MCF 10A (cell line): ENCODE measurements around the gene MICOS13. TPM values are rescaled to one million over a fixed set of nuclear protein-coding genes. Genes with fewer than 3 reads are reported as not detected.
A peak's percentile ranks its signal among the peaks of the same experiment; 100 is the strongest.

Source experiments
- BruUV-seq: library from RNA; stranded (reverse); fragments of 400-500 nt; replicated peaks from 2 replicates; lab custom pipeline; 2021; lab: Mats Ljungman, UMichigan
- CTCF ChIA-PET: fragments of 300-600 bp; sonication (Branson Sonifier 250); formaldehyde crosslinking; extraction: SDS; loops from one replicate; lab custom pipeline; 2021; ENCODE audit warnings: antibody characterized with exemption, inconsistent platforms; lab: Yijun Ruan, JAX
- POLR2A ChIA-PET: fragments of 300-600, 350-650 bp; sonication (Branson Sonifier 250); formaldehyde crosslinking; extraction: SDS; loops from one replicate; lab custom pipeline; 2020; ENCODE audit warnings: antibody characterized with exemption, inconsistent platforms; lab: Yijun Ruan, JAX
- DNase-seq: peaks from one replicate; pipeline ENCODE4 v3.0.0-alpha.2; 2018; ENCODE audit not compliant: unreplicated experiment
- H3K27ac Mint-ChIP-seq: one replicate; pipeline ENCODE4 v1.8.0; 2022; ENCODE audit warnings: mild to moderate bottlenecking, low read depth, mixed read lengths; ENCODE audit not compliant: unreplicated experiment
- H3K27me3 Mint-ChIP-seq: one replicate; pipeline ENCODE4 v1.8.0; 2022; ENCODE audit warnings: mixed read lengths; ENCODE audit not compliant: insufficient read depth, unreplicated experiment
- H3K36me3 Mint-ChIP-seq: one replicate; pipeline ENCODE4 v1.8.0; 2022; ENCODE audit warnings: mild to moderate bottlenecking, moderate library complexity, mixed read lengths; ENCODE audit not compliant: insufficient read depth, unreplicated experiment
- H3K4me1 Mint-ChIP-seq: one replicate; pipeline ENCODE4 v1.8.0; 2022; ENCODE audit warnings: mixed read lengths; ENCODE audit not compliant: insufficient read depth, unreplicated experiment
- H3K4me3 Mint-ChIP-seq: one replicate; pipeline ENCODE4 v1.8.0; 2022; ENCODE audit warnings: mild to moderate bottlenecking, moderate library complexity, mixed read lengths; ENCODE audit not compliant: unreplicated experiment
- H3K9me3 Mint-ChIP-seq: one replicate; pipeline ENCODE4 v1.8.0; 2022; ENCODE audit warnings: mixed read lengths; ENCODE audit not compliant: unreplicated experiment
- CTCF ChIP-seq: fragments of 200-600 bp; IDR thresholded peaks from one replicate; pipeline ENCODE4 v1.8.0; 2022; ENCODE audit warnings: antibody characterized with exemption, mild to moderate bottlenecking; ENCODE audit not compliant: unreplicated experiment
- intact Hi-C: fragments of 100-400 bp; cut with micrococcal nuclease; formaldehyde crosslinking; loops from 2 replicates; pipeline ENCODE4 v1.14.1; 2022
- total RNA-seq: library from RNA; stranded (reverse); gene quantifications from 2 replicates; pipeline ENCODE4 v1.2.3, GENCODE V29; 2022

The MICOS13 gene
- total RNA-seq, 1 experiment from 2014 or later, result 73.0 TPM

DNA sequence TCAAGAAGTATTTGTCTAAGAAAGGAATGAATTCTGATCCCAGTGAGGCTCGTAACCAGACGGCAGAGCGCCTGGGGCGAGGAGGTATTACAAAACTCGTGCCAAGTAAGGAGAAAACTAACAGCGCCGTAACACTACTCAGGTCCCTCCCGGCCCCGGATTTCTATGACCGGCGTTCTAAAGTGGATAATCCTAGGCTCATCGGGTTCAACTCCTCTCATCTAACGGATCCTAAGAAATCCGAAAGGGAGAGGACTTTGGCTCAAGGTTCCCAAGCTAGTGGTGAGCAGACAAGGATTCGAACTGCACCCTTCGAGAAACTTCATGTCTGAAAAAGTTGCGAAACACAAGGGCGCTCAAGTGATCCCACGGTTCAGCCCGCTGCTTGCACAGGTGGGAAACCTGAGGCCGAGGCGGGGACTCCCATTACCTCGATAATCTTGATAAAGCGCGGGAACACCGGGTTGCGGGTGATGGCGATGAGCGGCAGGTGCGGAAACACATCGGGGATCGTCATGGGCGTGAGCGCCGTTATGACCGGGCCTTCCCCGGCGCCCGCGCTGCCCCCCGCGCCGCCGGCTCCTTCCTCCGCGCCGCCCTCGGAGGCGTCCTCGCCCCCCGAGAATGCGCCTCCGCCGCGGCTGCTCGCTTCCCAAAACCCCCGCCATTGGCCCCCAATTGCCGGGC is 39.1 kb upstream of the MICOS13 start:
- Mint-ChIP-seq H3K27ac (peak overlapping the region; percentile 89), H3K4me3 (peak overlapping the region; percentile 86), H3K9me3 (no peaks in the 10 kb centered on the region), H3K4me1 (peaks cover 3% of the 10 kb centered on the region), H3K36me3 (peaks cover 40% of the 10 kb centered on the region), H3K27me3 (no peaks in the 10 kb centered on the region)
- CTCF ChIA-PET, result interaction anchor here (0.6 to 5.0 kb wide), 5 partner anchors 14 to 171 kb away, joined by 3 to 43 read pairs (median 4); partner anchors contain the start of gene RPL36
- peak; percentile 65 for DNase-seq
- POLR2A ChIA-PET, result interaction anchor here (0.6 to 6.4 kb wide), 26 partner anchors 8 to 745 kb away, joined by 3 to 119 read pairs (median 5); partner anchors contain the start of genes CLPP, CRB3, DUS3L and NDUFA11
- no peak for TF ChIP-seq CTCF
- intact Hi-C loops, result no loop called here
- TSS peak; percentile 60 for BruUV-seq

DNA sequence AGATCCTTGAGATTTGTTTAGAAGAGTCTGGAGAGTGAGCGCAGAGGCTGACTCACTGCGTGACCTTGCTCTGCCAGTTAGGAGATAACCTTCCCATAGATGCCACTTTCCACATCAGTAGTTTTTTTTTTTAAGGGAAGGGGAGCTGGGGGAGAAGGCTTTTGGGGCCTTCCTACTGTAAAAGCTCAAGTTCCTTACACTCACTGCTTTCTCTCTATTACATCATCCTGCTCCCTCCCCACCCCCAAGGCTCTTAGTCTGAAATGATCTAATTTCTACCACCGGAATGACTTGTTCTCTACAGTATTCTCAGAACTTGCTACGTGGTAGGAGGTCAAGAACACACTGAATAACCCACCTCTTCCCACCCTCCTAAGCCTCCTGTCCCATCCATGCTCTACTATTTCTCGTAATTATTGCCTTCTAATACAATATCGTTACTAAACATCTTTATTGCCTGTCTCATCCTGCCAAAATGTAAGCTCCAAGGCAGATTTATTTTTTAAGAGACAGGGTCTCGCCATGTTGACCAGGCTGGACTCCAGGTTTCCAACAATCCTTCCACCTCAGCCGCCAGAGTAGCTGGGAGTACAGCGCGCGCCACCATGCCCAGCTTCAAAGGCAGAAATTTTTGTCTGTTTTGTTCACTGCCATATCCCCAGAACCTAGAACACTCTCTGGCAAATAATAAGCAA is 38.4 kb upstream of the MICOS13 start:
- H3K27ac Mint-ChIP-seq, result peak overlapping the region; percentile 89
- TF ChIP-seq CTCF, result no peak
- no peaks in the 10 kb centered on the region for H3K27me3 Mint-ChIP-seq
- intact Hi-C loops, result no loop called here
- peak; percentile 74 for DNase-seq
- H3K4me1 Mint-ChIP-seq, result peaks cover 3% of the 10 kb centered on the region
- peaks cover 43% of the 10 kb centered on the region for H3K36me3 Mint-ChIP-seq
- H3K9me3 Mint-ChIP-seq, result no peaks in the 10 kb centered on the region
- CTCF ChIA-PET, result interaction anchor here (0.5 to 5.0 kb wide), 6 partner anchors 9 to 1731 kb away, joined by 3 to 43 read pairs (median 6); partner anchors contain the start of gene RPL36
- POLR2A ChIA-PET, result interaction anchor here (0.6 to 6.4 kb wide), 17 partner anchors 10 to 896 kb away, joined by 3 to 119 read pairs (median 5); partner anchors contain the start of genes CRB3, DUS3L, NDUFA11 and RPL36
- TSS peak; percentile 99 for BruUV-seq
- H3K4me3 Mint-ChIP-seq, result peak overlapping the region; percentile 86

DNA sequence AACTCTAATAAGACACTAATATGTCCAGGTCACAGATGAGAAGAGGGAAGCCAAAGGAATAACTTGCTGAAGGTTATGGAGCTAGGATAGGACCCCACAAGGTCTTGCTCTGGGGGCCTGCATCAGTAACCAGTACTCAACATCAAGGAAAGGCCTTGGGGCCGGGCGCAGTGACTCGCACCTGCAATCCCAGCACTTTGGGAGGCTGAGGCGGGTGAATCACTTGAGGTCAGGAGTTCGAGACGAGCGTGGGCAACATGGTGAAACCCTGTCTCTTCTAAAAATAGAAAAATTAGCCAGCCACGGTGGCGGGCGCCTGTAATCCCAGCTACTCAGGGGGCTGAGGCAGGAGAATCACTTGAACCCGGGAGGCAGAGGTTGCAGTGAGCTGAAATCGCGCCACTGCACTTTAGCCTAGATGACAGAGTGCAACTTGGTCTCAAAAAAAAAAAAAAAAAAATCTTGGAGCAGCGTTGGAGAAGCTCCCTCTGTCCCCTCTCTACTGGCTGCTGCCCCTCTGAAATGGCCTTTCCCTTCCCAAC is 37.8 kb upstream of the MICOS13 start:
- ChIA-PET POLR2A (interaction anchor here (0.8 to 6.4 kb wide), 11 partner anchors 9 to 186 kb away, joined by 3 to 119 read pairs (median 12); partner anchors contain the start of genes DUS3L, NDUFA11, RPL36 and SAFB), CTCF (interaction anchor here (0.5 to 5.0 kb wide), 6 partner anchors 8 to 1730 kb away, joined by 3 to 43 read pairs (median 6); partner anchors contain the start of gene RPL36)
- no peaks in the 10 kb centered on the region for H3K9me3 Mint-ChIP-seq
- intact Hi-C loops, result no loop called here
- peaks cover 3% of the 10 kb centered on the region for H3K4me1 Mint-ChIP-seq
- no peak for TF ChIP-seq CTCF
- H3K27ac Mint-ChIP-seq, result peak overlapping the region; percentile 89
- H3K27me3 Mint-ChIP-seq, result no peaks in the 10 kb centered on the region
- H3K36me3 Mint-ChIP-seq, result peaks cover 45% of the 10 kb centered on the region
- peak overlapping the region; percentile 86 for H3K4me3 Mint-ChIP-seq
- peak; percentile 35 for DNase-seq
- no TSS peak for BruUV-seq
